ENCODE measurements around the gene MYLK.
A peak's percentile ranks its signal among the peaks of the same experiment; 100 is the strongest.

The MYLK gene

DNA sequence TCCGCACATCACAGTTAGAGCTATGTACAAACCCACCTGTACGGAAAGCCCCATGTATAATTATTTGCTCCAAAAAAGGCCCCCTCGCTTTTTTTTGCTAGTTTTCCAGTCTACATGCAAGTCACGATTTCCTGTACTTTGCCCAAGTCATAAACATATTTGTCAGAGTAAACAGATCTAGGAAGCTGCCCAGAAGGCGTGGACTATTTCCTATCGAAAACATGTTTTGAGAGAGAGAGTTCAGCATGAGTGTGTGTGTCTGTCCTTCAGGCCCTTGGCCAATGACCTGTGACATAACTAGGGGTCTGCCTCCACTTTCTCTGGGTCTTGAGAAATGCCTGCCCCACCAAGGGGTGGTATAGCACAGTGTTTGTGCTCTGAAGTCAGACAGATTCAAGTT, 226.6 kb downstream of the MYLK start:
- FAIRE-seq, result no peak

DNA sequence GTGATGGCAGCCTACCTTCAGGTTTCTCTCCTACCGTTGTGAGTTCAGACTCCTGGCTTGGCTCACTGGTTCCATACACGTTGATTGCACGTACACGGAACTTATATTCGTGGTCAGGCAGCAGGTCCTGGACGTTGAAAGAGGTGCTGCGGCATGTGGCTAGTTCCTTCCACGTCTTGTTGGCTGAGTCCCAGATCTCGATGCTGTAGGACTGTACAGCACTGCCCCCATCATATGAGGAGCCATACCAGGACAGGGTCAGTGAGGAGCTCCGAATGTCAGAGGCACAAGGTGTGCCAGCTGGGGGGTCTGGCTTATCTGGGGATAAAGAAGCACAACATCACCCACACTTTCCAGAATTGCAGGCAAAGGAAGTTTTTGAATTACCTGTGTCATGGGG, 227.0 kb downstream of the MYLK start:
- no peak for FAIRE-seq

More for the DNA sequence above, 226.6 kb downstream of the MYLK start:
- DNase-seq (ENCODE audit: insufficient read length, low spot score), result no peak

DNA sequence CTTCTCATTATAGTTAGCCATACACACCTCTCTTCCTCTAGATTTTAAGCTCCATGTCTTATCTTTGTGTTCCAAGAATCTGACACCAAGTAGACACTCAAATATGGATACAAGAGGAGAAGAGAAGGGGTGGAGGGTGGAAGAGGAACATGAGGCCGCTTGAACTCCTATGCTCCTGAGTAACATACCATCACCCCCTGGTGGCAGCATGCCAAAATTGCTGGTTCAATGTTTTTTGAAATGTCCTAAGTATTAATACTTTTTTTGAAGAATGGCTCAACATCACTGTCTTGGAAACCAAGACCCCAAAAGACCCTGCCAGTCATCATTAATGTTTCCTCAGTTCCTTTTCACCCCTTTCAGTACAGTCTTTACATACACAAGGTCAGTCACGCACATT, 227.4 kb downstream of the MYLK start:
- no peak for FAIRE-seq
- no peak for DNase-seq (ENCODE audit: insufficient read length, low spot score)

More for the DNA sequence above, 227.0 kb downstream of the MYLK start:
- DNase-seq (ENCODE audit: insufficient read length, low spot score), result no peak

DNA sequence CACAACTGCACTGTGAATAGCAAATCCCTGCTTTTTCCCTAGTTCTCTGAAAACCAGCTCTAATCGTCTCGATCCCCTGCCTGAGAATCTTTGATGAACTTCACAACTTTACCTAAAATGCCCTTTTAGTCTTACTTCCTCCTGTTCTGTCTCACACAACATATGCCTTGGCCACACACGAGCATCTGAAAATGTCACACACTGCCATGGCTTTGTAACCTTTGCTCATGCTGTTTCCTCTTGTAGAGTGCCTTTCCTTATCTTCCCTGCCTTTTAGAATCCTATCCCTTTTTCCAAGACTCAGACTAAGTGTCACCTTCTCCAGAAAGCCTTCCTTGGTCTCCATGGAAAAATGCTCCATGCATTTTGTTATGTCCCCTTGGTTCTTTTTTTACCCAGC, 227.9 kb downstream of the MYLK start:
- FAIRE-seq (no peak), DNase-seq (ENCODE audit: insufficient read length, low spot score) (no peak)

DNA sequence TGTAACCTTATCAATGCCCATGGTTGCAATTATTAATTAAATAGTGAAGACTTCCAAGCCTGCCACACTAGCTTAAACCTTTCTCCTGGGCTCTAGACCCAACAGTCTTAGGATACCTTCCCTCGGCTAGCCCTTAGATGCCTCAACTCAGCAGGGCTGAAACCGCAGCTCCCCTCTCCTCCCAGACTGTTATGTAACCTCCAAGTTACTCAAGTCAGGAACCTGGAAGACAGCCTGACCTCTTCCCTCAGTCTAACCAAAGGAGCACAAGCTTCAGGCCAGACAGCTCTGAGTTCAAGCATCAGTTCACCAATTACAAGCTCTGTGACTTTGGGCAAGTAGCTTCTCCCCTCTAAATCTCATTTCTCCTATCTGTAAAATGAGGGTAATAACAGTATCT, 228.7 kb downstream of the MYLK start:
- DNase-seq (ENCODE audit: insufficient read length, low spot score), result no peak
- FAIRE-seq, result no peak

DNA sequence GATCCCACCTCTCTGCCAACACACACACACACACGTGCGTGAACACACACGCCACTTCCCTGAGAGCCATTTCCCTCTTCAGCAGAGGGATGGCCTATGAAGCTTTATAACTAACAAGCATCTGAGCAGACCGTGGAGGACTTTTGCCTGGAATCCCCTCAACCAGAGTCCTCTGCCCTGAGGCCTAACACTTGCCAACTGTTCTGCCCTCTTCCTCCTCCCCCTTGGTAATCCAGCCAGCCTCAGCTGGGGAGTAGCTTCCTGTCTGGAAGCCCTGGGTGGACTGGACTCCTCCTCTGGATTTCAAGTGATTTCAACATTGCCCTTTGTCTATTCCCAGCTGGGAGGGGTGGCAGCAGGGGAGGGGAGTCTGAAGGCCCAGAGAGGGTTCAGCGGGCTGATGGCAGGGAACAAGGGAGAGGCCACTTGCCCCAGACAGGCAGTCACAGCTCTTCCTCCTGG, 230.9 kb downstream of the MYLK start:
- FAIRE-seq, result peak; percentile 73
- DNase-seq (ENCODE audit: insufficient read length, low spot score), result peak; percentile 70

DNA sequence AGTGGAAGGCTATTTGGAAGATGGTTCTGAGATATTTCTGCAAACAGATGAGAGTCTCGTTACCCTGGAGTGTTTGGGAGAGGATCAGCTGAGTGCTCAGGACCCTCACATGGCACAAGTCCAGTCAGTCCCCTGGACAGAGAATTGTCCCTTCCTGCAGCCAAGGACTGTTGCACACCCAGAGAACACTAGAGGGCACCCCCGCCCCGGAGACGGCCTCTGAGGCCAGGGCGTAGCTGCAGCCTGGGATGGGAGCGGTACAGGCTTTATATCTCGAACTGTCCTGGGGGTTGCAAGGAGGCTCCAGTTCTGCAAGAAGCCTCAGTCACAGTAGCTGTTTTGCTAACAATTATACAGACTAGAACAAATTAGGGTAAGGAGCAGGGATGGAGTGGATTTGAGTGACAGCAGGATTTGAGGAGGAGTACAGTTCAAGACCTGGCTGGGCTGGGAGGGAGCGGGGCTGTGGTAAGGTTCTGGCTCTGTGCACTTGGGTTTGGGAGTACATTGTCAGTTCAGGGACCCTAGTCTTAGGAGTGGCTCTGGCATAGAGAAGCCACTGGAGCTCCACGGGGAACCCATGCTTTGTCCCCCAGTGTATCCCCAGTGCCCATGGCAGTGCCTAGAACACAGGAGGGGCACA, 231.7 kb downstream of the MYLK start:
- peak; percentile 83 for DNase-seq (ENCODE audit: insufficient read length, low spot score)

DNA sequence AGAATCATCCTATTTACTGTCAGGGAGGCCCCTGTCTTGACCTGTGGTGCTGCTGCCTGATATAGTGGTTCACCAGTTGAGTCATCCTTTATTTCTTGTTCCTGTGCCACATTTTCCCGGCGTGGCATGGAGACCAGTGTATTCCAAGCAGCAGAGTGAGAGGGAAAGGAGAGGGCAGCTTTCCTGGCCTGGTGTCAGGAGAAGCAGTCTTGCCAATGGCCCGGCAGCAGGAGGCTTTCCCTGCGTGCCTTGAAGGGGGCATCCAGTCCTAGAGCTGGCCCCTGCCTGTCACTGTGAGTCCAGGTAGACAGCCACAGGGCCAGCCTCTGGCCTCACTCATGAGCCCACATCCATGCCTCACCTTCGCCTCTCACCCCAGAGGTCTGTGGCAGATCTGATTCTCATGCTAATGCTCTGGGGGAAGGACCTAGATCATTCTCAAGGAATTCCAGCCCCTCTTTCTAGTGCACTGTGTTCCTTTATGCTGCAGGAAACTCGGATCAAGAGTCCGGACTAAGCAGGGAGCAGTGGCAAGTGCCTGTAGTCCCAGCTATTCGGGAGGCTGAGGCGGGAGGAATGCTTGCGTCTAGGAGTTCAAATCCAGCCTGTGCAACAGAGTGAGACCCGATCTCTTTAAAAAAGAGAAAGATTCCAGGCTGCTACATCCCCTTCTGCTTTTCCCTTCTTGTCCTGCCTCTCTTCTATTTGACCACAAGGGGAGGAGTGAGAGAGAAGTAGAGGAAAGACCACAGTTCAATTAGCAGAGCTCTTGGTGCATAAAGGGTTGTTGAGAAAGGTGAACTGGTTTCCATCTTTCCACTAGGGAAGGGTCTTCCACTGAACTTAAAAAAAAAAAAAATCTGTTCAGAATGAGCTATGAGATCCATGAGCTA, 232.4 kb downstream of the MYLK start:
- peak; percentile 54 for FAIRE-seq

More for the DNA sequence above, 231.7 kb downstream of the MYLK start:
- peak; percentile 69 for FAIRE-seq

DNA sequence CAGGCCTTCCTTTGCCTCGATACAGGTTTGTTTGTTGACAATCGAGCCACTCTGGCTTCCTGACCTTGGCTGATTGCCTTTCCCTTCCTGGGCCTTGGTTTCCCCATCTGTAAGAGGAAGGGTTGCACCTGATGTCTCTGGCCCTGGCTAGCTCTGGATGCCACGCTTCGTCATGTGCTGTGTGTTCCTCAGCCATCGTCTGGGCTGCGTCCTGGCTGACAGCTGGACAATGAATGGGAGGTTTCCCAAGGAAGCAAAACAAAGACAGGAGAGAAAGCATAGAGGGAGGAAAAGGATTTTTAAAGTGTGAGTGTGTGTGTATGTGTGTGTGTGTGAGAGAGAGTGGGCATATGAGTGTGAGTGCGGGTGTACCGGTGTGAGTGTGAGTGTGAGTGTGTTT, 234.0 kb downstream of the MYLK start:
- DNase-seq (ENCODE audit: insufficient read length, low spot score) (no peak), FAIRE-seq (no peak)

More for the DNA sequence above, 232.4 kb downstream of the MYLK start:
- DNase-seq (ENCODE audit: insufficient read length, low spot score), result no peak

DNA sequence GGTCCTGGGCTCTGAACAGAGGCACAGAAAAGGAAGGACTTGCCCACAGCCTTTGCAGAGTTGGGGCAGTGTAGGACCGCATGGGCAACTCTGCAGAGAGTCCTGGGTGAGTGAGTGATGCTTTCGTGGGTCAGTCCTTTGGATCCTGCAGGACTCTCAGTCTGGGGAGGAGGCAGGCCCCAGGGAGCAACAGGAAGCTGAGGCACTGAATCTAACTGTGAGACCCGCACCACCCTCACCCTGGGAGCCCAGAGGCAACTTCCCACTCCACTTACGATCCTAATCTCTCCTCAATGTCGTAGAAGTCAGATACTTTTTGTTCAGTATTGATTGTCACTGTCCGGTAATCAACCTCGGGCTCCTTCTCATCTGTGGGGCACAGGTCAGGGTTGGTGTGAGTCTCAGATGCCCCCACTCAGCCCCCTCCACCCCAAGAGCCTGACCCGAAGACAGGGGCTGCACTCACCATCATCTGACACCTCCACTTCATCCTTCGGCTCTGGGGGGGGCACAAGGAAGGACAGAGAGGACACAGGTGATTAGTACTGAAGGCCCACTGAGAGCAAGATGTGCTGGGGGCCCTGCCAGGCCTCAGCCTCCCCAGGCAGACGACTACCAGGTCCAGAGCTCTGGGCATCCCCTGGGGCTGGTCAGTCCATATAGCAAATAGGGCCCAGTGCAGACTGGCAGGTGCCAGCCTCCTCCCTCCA, 235.3 kb downstream of the MYLK start:
- DNase-seq (ENCODE audit: insufficient read length, low spot score) (no peak), FAIRE-seq (no peak)

DNA sequence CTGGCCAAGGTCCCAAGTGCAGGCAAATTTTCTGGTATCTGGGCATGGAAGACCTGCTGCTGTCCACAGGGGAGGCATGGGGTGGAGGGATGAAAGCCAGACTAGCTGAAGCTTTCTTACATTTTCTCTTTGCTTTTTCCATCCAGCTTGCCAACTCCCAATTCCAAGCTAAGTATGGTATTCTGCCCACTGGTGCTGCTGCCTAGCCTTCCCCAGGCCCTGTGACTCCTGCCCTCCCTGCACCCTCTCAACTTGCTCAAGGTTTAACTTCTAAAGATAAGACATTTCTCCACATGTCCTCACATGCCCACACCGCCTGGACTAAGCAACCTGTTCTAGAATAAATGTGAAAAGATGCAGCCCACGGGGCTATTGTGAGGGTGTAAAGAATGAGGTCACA, 239.8 kb downstream of the MYLK start:
- no peak for FAIRE-seq

DNA sequence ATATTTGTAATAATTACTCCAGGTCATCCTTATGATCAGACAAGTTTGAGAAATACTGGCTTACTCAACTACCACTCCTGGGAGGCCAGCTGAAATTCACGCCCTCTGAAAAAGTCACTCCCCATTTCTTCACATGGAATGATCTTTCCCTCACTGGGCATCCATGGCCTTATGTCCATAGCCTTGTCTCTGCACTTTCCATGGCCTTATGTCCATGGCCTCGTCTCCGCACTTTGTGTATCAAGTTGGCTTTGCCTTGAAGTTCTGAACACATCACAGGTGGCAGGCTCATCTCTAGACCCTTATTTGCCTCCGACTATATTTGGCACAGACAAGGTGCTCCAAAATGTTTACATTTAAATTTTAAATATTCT, 241.2 kb downstream of the MYLK start:
- no peak for FAIRE-seq
- DNase-seq (ENCODE audit: insufficient read length, low spot score), result no peak

More for the DNA sequence above, 239.8 kb downstream of the MYLK start:
- no peak for DNase-seq (ENCODE audit: insufficient read length, low spot score)

DNA sequence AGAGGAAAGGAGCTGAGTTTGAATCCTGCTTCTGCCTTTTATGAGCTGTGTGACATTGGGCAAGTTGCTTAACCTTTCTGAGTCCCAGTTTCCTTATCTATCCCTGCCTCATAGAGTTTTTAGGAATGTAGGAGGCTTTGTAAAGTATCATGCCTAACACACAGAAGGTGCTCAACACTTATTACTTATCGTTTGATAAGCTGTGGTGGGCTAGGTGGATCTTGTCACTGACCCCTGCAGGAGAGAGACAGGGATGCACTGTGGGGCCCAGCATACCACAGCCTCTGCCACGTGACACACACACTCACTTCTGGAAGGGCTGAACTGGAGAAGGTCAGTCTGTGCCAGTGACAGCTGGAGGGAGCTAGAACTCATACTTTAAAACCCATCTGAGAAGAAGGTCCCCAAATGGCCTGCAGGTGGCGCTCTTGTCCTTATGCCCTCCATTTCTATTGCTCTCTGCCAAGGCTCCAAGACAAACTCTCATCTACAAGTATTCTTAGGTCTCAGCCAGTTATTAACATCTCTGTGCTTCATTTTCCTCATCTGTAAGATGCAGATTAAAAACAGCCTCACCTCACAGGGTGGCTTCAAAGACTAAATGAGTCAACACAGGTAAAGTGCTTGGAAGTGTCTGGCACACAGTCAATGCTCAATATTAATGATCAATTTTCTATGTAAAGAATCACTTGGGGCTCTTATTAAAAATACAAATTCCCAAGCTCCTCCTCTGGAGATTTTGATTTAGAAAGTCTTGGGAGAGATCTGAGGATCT, 241.8 kb downstream of the MYLK start:
- peak; percentile 92 for FAIRE-seq
- DNase-seq (ENCODE audit: insufficient read length, low spot score), result peak; percentile 85

DNA sequence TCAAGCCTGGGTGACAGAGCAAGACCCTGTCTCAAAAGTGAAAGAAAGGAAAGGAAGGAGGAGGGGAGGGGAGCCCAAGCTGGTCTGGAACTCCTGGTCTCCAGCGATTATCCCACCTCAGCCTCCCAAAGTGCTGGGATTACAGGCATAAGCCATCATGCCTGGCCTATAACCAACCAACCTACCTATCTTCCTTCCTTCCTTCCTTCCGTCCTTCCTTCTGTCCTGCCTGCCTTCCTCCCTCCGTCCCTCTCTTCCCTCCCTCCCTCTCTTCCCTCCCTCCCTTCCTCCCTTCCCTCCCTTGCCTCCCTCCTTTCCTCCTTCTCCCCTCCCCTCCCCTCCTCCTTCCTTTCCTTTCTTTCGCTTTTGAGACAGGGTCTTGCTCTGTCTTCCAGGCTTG, 242.6 kb downstream of the MYLK start:
- no peak for FAIRE-seq
- DNase-seq (ENCODE audit: insufficient read length, low spot score), result no peak

DNA sequence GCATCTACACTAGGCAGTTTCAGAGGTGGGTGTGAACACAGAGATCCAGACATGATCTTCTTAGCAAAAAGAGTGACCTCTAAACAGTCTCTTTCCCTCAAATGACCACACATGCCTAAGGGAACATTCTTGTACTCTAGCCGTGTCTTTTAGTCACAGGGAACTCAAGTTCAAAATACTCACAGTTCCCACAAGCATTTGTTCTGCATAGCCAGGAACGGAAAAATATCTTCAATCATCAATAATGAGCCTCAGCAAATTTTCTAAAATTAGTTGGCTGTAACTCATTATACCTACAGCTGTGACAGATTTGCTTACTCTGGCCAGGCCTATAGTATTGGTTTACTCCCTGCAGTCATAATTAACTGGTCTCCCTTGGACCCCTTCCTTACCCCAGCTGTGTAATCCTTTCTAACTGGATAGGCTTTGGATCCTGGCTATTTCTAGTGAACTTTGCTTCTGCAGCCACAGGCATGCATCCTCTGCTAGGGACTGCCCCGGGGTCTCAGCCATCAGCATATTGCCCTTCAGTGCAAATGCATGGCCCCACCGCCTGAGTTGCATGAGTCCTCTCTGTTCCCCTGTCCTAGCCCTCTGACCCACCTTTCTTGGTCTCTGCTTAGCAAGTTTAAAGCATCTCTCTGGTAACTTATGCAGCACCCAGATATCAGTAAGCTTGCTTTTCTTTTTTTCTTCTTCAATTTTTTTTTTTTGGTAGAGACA, 243.2 kb downstream of the MYLK start:
- FAIRE-seq (no peak), DNase-seq (ENCODE audit: insufficient read length, low spot score) (no peak)

DNA sequence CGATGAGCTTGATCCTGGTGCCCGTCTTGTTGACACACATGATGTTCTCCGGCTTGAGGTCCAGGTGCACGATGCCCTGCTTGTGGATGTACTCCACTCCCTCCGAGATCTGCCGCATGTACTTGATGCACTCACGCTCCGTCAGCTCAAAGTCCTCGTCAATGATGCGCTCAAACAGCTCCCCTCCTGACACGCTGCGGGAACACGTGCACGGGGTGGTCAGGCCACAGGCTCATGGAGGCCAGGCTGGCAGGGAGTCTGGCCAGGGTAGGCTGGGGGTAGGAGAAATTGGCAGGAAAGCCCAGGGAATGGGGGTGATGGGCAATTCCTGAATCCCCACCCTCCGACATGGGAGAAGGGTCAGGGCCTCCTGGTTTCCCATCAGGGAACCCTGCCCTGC, 243.8 kb downstream of the MYLK start:
- FAIRE-seq (no peak), DNase-seq (ENCODE audit: insufficient read length, low spot score) (no peak)

DNA sequence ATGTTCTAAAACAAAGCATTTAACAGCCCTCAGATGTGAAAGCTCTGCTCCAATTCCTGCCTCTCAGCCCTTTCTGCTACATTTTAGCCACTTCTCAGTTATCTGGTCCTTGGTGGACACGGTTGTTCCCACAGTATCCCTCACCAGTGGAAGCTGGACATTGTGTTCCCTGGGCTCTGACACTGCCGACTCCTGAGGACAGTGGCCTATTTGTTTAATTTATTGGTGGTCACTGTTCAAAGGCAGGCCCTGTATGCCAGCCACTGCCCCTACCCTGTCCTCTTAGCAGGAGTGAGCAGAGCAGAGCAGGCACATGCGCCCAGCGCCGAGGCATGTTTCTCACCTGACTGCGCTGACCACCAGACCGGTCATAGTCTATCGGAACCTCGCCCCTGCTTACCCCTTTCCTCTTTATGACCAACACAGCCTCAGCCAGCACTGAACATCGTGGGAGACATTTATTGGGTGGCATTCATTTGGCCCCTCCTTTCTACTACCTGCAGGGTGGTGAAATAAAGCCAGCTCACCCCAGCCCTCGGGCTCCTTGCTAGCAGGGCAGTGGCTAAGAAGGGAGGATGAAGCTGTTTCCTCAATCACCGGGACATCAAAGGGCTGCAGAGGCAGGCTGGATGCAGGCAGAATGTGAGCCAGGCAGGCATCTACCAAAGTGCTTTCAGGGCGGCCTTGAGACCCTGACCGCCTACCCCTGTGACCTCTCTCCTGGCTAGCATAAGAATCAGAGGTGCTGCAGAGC, 245.0 kb downstream of the MYLK start:
- no peak for FAIRE-seq
- no peak for DNase-seq (ENCODE audit: insufficient read length, low spot score)

DNA sequence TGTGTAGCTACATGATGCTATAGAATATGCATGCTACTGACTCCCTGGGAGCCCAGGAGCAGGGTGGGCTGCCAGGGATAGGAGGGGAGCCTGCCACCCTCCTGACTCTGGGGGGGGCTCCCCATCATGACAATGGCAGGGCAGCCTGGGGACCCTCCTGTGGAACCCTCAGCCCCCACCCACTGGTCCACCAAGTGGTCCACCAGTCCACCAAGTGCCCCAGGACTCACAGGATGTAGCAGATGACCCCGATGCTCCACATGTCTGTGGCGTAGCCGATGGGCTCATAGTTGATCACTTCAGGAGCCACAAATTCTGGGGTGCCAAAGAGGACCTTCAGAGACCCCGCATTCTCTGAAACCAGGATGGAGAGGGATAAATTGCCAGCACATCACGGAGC, 246.3 kb downstream of the MYLK start:
- DNase-seq (ENCODE audit: insufficient read length, low spot score) (no peak), FAIRE-seq (no peak)

DNA sequence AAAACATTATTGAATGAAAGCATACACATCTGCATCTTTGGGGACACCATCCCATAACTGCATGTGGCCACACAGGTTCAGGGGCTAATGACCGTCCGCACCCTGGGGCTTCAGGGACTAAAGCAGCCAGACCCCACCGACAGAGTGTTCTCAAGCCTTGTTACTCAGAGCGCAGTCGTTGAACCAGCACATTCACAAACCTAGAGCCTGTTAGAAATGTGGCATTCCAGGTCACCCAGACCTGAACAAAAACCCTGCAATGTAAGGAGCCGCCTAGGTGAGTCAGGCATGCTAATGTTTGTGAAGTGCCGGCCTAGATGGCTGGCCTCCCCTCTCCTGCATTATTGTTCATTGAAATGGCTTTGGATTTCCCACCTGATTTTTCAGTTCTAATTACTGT, 247.0 kb downstream of the MYLK start:
- DNase-seq (ENCODE audit: insufficient read length, low spot score), result no peak
- FAIRE-seq, result no peak

Measured in HTR-8/SVneo (cell line).